ENCODE measurements around the gene ERAL1. TPM values are rescaled to one million over a fixed set of nuclear protein-coding genes. Genes with fewer than 3 reads are reported as not detected.
"Not testable (repeated sequence)": the region's sequence is repeated elsewhere in the genome, so short reads cannot be mapped to it uniquely, and the experiment has no call there.

ERAL1 gene
- total and polyA plus RNA-seq, 4 donors = 23.4 to 68.2 (median 48.1) TPM

DNA sequence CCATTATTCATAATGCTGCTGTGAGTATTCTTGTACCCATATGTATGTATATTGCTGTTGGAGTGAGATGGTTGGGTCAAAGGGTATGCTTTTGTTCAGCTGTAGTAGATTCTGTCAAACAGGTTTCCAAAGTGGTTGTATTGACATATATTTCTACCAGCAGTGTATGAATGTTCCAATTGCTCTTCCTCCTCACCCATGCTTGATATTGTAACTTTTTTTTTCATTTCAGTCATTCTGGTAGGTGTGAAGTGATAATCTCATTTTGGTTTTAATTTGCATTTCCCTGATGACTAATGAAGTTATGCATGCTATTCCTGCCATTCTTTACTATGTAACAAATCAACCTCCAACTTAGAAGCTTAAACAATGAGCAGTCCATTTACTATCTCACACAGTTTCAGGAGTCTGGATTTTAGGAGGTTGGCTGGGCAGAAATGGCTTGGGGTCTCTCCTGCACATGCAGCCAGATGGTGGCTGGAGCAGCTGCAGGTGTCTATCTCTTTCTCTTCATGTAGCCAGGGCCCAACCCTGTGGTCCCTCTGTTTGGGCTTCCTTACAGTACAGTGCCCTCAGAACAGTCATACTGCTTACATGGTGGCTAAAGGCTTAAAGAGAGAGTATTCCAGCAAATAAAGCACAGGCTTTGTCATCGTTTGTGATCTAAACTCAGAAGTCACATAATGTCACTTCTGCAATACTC, 21.2 kb downstream of the ERAL1 start:
- no CpG with 5 or more reads among the region's 1 CpG for WGBS (ENCODE audit: insufficient coverage)
- Histone ChIP-seq H3K9me3 (ENCODE audit: control insufficient read depth, insufficient read depth, low read length) (no peaks in the 10 kb centered on the region), H3K4me1 (ENCODE audit: control insufficient read depth, insufficient read depth, low read length) (no peaks in the 10 kb centered on the region), H3K36me3 (ENCODE audit: control insufficient read depth, insufficient read depth, low read length) (peaks cover 23% of the 10 kb centered on the region), H3K27me3 (ENCODE audit: control insufficient read depth, insufficient read depth, low read length) (no peaks in the 10 kb centered on the region), H3K27ac (ENCODE audit: low read depth, low read length) (no peak overlapping the region), H3K4me3 (ENCODE audit: low read depth, low read length) (no peak overlapping the region)
- no peak for DNase-seq (ENCODE audit: low read depth in 4 of 6, low spot score in 6 of 6)

DNA sequence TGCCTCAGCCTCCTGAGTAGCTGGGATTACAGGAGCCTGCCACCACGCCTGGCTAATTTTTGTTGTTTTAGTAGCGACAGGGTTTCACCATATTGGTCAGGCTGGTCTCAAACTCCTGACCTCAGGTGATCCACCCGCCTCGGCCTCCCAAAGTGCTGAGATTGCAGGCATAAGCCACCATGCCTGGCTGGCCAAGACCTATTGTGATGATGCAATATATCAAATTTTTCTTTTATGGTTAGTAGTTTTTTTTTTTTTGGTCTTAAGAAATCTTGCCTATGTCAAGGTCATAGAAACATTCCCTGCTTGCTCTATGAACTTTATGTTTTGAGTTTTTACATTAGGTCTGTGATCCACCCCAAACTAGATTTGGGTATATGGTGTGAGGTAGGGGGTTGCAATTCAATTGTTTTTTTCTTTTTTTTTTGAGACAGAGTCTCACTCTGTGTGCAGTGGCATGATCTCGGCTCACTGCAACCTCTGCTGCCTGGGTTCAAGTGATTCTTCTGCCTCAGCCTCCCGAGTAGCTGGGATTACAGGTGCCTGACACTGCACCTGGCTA, 22.4 kb downstream of the ERAL1 start:
- not testable (repeated sequence) for H3K27ac ChIP-seq (ENCODE audit: low read depth, low read length)

DNA sequence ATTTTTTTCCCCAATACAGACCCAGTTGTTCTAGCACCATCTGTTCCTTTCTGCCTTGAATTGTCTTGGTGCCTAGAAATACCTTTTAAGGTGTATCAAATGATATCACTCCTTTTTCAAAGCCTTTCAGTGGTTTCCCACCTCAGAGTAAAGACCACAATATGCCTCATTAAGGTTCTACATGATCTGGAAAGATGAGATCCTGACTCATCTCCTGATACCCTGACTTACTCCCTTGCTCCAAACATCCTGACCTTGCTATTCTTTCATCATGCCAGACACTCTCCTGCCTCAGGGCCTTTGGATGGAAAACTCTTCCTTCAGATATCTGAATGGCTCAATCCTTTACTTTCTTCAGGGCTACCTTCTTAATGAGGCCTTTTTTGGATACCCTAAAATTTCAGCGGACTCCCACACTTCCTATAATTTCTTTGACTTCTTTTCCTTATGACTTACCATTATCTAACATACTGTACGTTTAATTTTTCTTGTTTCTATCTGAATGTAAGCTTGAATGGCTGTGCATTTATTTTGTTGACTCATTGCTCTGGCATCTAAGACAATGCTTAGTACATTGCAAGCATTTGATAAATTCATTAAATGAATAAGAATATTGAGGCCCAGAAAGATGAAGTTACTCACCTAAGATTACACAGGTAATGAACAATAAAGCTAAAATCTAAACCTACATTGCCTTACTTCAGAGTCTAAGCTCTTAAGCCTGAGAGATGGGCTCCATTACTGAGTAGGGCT, 23.5 kb downstream of the ERAL1 start:
- H3K36me3 ChIP-seq (ENCODE audit: control insufficient read depth, insufficient read depth, low read length) = peaks cover 46% of the 10 kb centered on the region
- no peaks in the 10 kb centered on the region for H3K27me3 ChIP-seq (ENCODE audit: control insufficient read depth, insufficient read depth, low read length)
- H3K27ac ChIP-seq (ENCODE audit: low read depth, low read length) = no peak overlapping the region
- no CpG with 5 or more reads among the region's 2 CpGs for WGBS (ENCODE audit: insufficient coverage)
- H3K4me1 ChIP-seq (ENCODE audit: control insufficient read depth, insufficient read depth, low read length) = no peaks in the 10 kb centered on the region
- H3K9me3 ChIP-seq (ENCODE audit: control insufficient read depth, insufficient read depth, low read length) = no peaks in the 10 kb centered on the region
- no peak overlapping the region for H3K4me3 ChIP-seq (ENCODE audit: low read depth, low read length)
- DNase-seq (ENCODE audit: low read depth in 4 of 6, low spot score in 6 of 6) = no peak

More for the DNA sequence above, 22.4 kb downstream of the ERAL1 start:
- H3K9me3 ChIP-seq (ENCODE audit: control insufficient read depth, insufficient read depth, low read length); H3K4me1 ChIP-seq (ENCODE audit: control insufficient read depth, insufficient read depth, low read length); DNase-seq (ENCODE audit: low read depth in 4 of 6, low spot score in 6 of 6); H3K4me3 ChIP-seq (ENCODE audit: low read depth, low read length); H3K27me3 ChIP-seq (ENCODE audit: control insufficient read depth, insufficient read depth, low read length): not testable (repeated sequence)
- peaks cover 35% of the 10 kb centered on the region for H3K36me3 ChIP-seq (ENCODE audit: control insufficient read depth, insufficient read depth, low read length)
- WGBS (ENCODE audit: insufficient coverage) = 95% methylated on average over 6 of the region's 6 CpGs

DNA sequence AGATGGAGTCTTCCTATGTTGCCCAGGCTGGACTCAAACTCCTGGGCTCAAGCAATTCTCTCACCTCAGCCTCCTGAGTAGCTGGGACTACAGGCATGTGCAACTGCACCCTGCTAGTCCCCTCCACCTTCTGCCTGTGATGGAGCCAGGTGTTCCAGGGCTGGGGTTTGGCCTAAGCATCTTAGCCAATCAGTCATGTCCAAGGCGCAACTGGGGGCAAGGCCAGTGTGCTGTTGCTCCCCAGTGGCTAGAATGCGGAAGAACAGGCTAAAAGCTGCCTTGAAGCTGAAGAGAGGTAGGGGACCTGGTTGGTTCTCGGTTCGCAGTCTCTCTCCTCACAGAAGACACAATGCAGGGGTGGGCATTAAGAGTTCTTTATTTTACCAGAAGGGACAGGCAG, 24.2 kb downstream of the ERAL1 start:
- Histone ChIP-seq H3K9me3 (ENCODE audit: control insufficient read depth, insufficient read depth, low read length) (no peaks in the 10 kb centered on the region), H3K36me3 (ENCODE audit: control insufficient read depth, insufficient read depth, low read length) (peaks cover 53% of the 10 kb centered on the region), H3K27me3 (ENCODE audit: control insufficient read depth, insufficient read depth, low read length) (no peaks in the 10 kb centered on the region), H3K4me3 (ENCODE audit: low read depth, low read length) (no peak overlapping the region), H3K4me1 (ENCODE audit: control insufficient read depth, insufficient read depth, low read length) (no peaks in the 10 kb centered on the region), H3K27ac (ENCODE audit: low read depth, low read length) (no peak overlapping the region)
- peak in 2 of 6 donors; percentile 14 to 28 for DNase-seq (ENCODE audit: low read depth in 4 of 6, low spot score in 6 of 6)
- 54% methylated on average over 2 of the region's 4 CpGs for WGBS (ENCODE audit: insufficient coverage)

DNA sequence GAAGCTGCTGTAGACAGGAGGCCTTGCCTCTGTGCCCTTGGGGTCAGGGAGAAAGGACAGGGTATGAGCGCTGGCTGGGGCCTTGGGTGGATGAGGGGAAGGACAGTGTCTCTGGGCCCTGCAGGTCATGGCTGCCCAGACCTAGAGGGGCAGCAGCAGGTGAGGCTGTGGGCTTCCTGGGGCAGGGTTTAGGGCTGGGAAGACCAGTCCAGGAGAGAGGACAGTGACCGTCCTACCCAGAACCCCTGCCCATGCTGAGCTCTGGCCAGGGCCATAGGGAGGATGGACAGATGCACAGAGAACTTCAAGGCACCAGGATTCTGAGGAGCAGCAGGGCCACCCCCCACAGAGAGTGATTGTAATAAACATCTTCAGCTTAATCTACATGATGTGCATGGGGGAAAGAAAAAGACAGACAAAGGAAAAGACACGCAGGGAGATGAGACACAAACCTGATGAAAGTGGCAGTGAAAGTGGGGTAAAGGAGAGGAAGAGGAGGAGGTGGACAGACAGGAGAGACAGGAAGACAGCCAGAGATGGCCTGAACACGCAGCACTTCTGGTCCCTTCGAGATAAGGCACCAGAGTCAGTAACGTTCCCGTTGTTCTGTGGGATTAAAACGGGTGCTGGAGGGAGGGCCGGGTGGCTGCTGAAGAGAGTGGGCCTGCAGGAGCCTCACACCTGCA, 25.2 kb downstream of the ERAL1 start:
- Histone ChIP-seq H3K4me3 (ENCODE audit: low read depth, low read length) (no peak overlapping the region), H3K4me1 (ENCODE audit: control insufficient read depth, insufficient read depth, low read length) (no peaks in the 10 kb centered on the region), H3K27ac (ENCODE audit: low read depth, low read length) (no peak overlapping the region), H3K36me3 (ENCODE audit: control insufficient read depth, insufficient read depth, low read length) (peaks cover 63% of the 10 kb centered on the region), H3K9me3 (ENCODE audit: control insufficient read depth, insufficient read depth, low read length) (no peaks in the 10 kb centered on the region), H3K27me3 (ENCODE audit: control insufficient read depth, insufficient read depth, low read length) (no peaks in the 10 kb centered on the region)
- no peak for DNase-seq (ENCODE audit: low read depth in 4 of 6, low spot score in 6 of 6)
- WGBS (ENCODE audit: insufficient coverage) = 86% methylated on average over 9 of the region's 9 CpGs

DNA sequence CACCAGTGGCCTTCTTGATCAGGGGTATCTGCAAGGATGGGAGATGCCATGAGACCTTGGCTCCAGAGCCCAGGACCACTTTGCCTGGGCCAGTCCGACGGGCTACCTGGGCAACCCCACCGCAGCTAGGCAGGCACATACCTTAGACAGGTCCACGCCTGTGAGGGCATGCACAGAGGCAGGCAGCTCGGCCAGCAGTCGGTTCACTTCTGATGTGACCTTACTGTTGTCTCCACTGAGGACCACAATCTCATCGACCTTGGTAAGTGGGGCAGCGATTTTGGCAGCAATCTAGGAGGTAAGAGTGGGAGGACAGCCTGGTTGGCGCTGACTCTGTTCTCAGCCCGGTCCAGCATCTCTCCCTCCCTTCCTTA, 25.7 kb downstream of the ERAL1 start:
- H3K9me3 ChIP-seq (ENCODE audit: control insufficient read depth, insufficient read depth, low read length) = no peaks in the 10 kb centered on the region
- peaks cover 68% of the 10 kb centered on the region for H3K36me3 ChIP-seq (ENCODE audit: control insufficient read depth, insufficient read depth, low read length)
- no peaks in the 10 kb centered on the region for H3K4me1 ChIP-seq (ENCODE audit: control insufficient read depth, insufficient read depth, low read length)
- H3K27ac ChIP-seq (ENCODE audit: low read depth, low read length) = no peak overlapping the region
- DNase-seq (ENCODE audit: low read depth in 4 of 6, low spot score in 6 of 6) = no peak
- WGBS (ENCODE audit: insufficient coverage) = 97% methylated on average over 8 of the region's 10 CpGs
- H3K27me3 ChIP-seq (ENCODE audit: control insufficient read depth, insufficient read depth, low read length) = no peaks in the 10 kb centered on the region
- H3K4me3 ChIP-seq (ENCODE audit: low read depth, low read length) = no peak overlapping the region

DNA sequence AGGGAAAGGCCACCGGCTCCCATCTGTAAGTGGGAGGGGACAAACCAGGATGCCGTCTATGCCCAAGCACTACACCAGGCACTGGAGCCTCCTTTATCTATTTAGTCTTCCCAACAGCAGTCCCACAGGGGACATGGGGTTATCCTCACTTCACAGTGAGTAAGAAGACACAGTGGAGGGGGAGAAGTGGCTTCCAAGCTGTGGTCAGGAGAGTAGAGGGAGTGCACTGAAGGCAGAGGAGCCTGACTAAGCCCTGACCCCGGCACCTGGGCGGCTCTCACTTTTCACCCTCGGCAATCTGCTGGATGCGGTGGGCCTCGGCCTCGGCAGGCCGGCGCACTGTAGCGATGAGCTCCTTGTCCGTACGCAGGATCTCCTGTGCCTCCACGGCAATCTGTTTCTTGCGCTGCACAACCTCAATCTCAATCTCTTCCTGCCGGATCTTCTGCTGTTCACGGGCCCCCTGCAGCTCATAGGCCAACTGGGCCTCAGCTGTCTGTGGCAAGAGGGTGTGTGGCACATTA, 26.8 kb downstream of the ERAL1 start:
- 95% methylated on average over 12 of the region's 17 CpGs for WGBS (ENCODE audit: insufficient coverage)
- Histone ChIP-seq H3K9me3 (ENCODE audit: control insufficient read depth, insufficient read depth, low read length) (no peaks in the 10 kb centered on the region), H3K27me3 (ENCODE audit: control insufficient read depth, insufficient read depth, low read length) (no peaks in the 10 kb centered on the region), H3K27ac (ENCODE audit: low read depth, low read length) (no peak overlapping the region), H3K4me1 (ENCODE audit: control insufficient read depth, insufficient read depth, low read length) (no peaks in the 10 kb centered on the region), H3K36me3 (ENCODE audit: control insufficient read depth, insufficient read depth, low read length) (peaks cover 79% of the 10 kb centered on the region), H3K4me3 (ENCODE audit: low read depth, low read length) (no peak overlapping the region)
- DNase-seq (ENCODE audit: low read depth in 4 of 6, low spot score in 6 of 6) = no peak

DNA sequence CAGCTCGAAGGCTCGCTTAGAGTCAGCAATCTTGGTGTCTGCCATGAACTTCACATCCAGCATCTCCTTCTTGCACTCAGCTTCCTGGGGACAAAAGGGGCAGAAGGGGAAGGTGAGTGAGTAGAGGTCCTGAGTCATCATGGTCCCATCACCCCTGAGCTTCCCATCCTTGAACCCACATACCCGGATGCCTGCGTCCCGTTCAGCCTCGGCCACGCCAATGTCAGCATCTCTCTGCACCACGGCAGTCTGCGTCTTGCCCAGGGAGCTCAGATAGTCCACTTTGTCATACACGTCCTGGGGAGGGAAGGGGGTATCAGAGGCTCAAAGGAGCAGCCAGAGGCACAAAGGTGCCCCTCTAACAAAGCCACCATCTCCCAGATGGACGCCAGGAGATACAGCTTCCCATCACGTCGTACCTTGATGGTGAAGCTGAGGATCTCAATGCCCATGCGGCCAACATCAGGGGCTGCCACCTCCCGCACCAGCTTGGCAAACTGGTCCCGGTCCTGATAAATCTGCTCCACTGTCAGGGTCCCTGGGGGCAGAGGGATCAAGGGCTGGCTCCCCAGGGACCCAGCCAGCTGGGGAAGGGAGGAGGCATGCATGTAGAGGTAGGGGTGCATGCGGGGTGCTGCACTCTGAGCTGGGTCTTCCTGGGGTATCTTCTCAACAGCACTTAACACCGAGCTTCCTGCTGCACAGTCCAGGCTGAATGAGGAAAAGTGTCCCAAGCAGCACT, 27.5 kb downstream of the ERAL1 start:
- H3K27me3 ChIP-seq (ENCODE audit: control insufficient read depth, insufficient read depth, low read length) = no peaks in the 10 kb centered on the region
- H3K9me3 ChIP-seq (ENCODE audit: control insufficient read depth, insufficient read depth, low read length) = no peaks in the 10 kb centered on the region
- H3K4me3 ChIP-seq (ENCODE audit: low read depth, low read length) = no peak overlapping the region
- DNase-seq (ENCODE audit: low read depth in 4 of 6, low spot score in 6 of 6) = no peak
- WGBS (ENCODE audit: insufficient coverage) = 95% methylated on average over 7 of the region's 18 CpGs
- H3K36me3 ChIP-seq (ENCODE audit: control insufficient read depth, insufficient read depth, low read length) = peaks cover 86% of the 10 kb centered on the region
- H3K4me1 ChIP-seq (ENCODE audit: control insufficient read depth, insufficient read depth, low read length) = no peaks in the 10 kb centered on the region
- no peak overlapping the region for H3K27ac ChIP-seq (ENCODE audit: low read depth, low read length)

Data from spinal cord (tissue), 10 donors.